HG02610 (cell line): ENCODE results near the gene MASP1.

Experiments
- ATAC-seq: cut with Tn5 transposase; IDR thresholded peaks from one replicate; pipeline ENCODE4 v1.9.1; 2021; ENCODE audit warnings: mild to moderate bottlenecking, moderate library complexity; ENCODE audit not compliant: unreplicated experiment

The MASP1 gene, protein sequence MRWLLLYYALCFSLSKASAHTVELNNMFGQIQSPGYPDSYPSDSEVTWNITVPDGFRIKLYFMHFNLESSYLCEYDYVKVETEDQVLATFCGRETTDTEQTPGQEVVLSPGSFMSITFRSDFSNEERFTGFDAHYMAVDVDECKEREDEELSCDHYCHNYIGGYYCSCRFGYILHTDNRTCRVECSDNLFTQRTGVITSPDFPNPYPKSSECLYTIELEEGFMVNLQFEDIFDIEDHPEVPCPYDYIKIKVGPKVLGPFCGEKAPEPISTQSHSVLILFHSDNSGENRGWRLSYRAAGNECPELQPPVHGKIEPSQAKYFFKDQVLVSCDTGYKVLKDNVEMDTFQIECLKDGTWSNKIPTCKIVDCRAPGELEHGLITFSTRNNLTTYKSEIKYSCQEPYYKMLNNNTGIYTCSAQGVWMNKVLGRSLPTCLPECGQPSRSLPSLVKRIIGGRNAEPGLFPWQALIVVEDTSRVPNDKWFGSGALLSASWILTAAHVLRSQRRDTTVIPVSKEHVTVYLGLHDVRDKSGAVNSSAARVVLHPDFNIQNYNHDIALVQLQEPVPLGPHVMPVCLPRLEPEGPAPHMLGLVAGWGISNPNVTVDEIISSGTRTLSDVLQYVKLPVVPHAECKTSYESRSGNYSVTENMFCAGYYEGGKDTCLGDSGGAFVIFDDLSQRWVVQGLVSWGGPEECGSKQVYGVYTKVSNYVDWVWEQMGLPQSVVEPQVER

DNA sequence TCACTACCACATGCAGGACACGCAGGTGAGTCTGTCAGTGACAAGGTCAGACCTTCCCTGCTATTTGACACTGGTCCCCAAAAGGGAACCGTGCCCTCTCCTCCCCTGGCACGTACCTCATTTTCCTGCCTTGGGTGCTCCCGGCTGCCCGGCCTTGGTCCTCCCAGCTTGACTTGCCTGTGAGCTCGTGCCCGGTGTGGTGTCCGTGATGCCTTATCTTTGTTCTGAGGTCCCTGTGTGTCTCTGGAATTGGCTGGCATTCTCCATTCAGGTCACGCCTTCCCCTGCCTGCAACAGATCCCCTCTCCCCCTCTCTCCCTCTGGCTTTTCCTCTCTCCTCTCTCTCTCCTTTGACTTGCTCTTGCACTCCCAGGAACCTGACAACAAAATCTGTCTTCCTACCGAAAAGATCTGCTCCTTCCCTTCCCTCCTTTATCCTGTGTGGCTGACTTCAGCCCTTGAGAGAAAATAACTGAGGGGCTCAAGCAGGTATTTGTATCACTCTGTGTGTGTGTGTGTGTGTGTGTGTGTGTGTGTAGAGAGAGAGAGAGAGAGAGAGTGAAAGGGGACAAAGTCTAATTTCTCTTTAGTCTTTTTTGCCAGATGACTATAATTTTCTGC, at the start of gene MASP1:
MASP1 (minus strand) TSS at position 226 of the 621 bp plus-strand sequence; CDS start at position 121, 105 bp downstream.
- no peak for ATAC-seq

DNA sequence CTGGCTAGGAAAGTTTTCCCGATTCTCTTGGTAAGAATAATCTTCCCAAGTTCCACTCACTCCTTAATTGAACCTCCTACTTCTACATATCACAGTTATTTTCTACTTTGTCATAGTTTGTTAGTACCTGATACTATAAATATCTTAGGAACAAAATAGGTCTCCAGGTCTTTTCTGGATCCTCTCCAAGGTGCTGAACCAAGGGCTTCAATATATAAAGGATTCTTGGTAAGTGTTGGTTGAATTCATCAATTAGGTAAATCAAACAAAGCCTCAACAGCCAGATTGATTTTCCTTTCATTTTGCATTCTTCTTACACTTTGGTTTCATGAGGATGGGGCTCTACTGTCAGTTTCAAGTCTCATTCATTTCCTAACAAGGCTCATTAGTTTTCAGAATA, 49.0 kb upstream of the MASP1 start:
- ATAC-seq, result no peak

DNA sequence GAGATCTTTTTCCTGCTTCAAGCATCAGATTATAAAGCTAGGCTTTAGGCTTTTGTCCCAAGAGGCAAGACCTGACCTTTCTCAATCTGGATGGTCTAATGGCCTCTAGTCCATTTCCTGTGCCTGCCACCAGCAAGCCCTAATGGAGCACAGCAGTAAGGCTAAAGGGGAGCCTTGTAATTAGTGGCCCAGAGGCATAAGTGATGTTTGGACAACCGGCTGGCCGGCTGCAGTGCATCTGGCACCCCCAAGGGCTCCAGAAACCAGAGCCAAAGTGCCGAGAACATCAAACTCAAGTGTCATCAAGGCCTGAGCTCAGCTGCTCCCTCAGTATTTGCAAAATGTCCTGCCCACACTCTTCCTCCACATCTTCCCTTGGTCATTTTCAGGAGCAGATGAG, 44.8 kb upstream of the MASP1 start:
- no peak for ATAC-seq

DNA sequence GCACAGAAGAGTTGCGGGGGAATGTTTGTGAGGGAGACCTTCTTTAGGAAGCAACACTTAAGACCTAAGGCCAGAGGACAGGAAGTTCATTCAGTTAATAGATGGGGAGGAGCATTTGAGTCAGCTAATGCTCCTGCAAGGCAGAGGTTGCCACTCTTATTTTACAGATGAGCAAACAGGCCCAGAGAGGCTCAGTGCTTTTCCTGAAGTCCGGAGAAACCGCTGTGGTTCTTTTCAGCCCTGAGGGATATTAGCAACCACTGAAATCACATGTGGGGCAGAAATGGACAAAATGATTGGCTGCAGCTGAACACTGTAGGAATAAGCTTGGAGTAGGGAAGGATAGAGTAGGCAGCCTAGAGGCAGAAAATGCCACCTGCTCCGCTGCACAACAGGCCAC, 43.4 kb upstream of the MASP1 start:
- no peak for ATAC-seq

DNA sequence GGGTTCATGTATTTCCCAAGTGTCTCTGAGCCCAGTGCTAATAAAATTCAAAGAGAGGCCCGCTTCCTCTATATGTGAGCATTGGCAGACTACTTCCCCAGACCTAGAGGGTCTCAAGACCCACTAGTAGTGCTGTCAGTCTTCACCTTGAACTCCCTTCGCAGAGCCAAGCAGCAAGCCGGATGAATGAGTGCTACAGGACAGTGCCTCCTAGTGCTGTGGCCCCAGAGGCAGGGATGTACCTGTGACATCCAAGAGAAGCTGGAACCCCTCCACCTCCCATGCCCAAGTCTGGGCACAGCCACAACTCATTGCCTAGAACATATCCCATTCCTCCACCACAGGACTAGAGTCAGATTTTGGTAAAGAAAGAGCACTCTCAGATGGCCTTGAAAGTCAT, 37.2 kb upstream of the MASP1 start:
- ATAC-seq, result no peak

DNA sequence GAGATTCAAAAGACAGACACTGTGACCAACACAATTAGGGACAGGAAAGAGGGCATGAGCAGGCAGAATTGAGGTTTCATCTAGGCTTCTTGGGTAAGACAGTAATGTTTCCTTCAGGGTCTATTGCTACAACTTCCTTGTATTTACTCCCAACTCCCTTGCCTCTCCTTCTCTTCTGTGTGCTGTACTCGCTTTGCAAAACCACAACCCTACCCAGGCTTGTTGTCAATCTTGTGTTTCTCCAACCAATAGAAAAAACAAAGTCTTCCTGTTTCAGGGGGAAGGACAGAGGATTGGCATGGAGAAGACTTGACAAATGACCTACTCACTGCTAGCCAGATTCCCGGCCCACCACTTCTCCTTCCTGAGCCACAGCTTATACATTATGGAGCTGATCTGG, 36.3 kb upstream of the MASP1 start:
- ATAC-seq, result no peak

DNA sequence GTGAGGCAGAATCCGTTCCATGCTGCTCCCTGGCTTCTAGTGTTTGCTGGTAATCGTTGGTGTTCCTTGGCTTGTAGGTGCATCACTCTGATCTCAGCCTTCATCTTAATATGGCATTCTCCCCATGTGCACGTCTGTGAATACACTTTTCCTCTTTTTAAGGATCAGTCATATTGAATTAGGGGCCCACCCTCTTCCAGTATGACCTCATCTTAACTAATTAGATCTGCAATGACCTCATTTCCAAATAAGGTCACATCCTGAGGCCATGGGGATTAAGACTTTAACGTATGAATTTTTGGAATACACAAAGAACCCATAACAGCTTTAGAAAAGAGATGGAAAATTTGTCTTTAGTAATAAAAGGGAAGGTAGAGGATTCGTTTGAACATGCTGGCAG, 34.1 kb upstream of the MASP1 start:
- ATAC-seq, result no peak

DNA sequence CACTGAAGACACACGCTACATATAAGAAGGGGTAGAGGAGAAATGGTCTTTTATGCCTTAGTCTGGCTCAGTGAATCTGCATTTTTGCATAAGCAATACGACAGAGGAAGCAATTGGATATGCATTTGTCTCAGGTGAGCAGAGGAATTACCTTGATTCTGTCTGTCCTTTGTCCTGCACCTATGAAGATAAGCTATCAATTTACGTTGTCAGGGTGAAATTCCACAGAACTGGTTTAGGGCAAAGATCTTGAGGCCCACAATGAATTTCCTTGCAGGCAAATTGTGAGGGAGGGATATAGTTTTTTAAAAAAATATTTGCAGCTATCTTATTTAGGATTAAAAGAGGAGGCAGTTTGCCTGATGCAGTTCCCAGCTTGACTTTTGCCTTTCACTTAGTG, 31.6 kb upstream of the MASP1 start:
- ATAC-seq, result no peak

DNA sequence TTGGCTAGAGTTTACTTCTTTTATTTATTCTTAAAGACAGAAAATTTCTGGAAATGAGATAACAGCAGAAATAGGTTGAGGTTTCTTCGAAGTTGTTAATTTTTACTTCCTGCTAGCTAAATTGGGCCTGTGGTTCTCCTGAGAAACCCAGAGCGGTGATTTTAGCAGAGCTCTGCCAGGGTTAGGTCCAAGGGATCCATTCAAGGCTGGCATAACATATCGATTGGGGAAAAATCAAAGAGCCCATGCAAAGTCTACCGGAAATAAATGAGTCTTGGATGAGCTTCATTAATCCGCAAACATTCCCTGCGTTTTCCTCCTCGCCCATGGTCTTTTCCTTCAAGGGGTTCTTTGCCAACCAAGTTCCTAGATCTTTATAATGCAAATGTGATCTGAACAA, 30.8 kb upstream of the MASP1 start:
- ATAC-seq, result no peak

DNA sequence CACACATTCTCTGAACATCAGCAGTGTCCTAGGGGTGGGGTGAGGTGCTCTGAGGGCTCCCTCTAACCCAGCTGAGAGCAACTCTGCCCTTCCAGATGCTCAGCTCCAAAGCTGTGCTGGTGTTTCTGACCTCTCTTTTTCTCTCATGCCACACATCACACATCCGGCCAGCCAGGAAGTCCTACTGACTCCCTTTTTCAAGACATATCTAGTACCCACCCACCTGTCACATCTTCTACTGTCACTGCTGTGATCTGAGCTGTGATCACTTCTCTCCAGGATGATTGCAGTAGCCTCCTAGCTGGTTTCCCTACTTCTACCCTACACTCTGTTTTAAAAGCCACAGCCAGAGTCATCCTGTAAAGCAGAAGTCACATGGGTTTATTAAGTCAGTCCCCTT, 30.2 kb upstream of the MASP1 start:
- no peak for ATAC-seq

DNA sequence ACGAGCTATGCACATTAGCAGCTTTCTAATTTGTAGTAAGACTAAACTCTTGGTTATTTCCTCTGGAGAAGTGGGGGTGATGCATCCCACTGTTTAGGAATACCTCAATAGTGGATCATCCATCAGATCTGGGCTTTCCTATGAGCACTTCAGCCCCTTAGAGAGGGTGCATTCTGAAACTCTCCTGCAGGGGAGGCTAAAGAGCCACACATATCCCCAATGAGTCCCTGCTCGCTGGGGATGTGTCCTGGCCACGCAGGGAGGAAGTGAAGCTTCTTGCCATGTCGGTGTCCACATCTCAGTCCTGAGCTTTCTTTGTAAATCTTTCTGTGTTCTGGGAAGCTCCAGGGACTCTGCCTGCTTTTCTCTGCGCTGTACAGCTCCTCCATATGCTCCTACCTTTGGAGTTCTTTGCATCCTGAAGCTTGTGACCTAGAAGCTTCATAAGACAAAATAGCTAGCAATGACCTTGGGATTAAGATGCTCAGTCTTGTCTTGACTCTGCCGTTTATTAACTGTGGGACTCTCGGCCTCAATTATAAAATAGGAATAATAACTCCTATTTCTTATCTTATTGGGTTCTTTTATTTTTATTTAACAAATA, 28.3 kb upstream of the MASP1 start:
- ATAC-seq, result peak; percentile 84

DNA sequence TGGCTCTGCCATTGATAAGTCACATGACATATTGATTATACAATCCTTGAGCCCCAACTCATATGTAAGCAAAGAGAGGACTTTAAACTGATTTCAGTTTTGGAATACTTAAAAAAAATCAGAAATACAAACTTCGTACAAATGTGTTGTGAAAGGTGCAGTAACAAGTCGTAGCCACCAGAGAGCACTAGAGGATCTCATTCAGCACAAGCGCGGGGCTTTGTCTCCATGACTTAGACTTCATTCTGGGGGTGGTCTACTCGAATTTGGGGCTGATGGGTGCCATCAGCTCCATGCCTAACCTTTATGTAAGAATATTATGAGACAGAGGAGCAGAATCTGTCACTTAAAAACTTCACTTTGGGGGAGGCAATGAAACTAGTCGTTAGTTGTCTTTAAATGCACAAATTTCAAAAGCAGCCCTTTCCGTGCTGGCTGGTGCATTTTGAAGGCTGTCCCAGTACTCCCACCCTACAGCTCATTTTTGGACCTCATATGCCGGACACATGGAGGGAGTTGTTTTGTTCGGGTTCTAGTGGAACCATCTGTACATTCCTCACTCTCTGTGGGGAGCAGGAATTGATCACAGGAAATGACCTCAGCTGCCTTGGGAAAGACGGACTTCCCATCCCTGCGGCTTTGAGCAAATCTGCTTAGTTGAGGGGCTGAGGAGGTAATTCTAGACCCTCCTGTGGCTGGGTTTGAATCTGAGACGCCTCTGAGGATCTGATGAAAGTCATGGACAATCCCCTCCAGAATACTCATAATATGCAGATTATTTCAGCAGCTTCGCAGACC, 27.5 kb upstream of the MASP1 start:
- no peak for ATAC-seq

DNA sequence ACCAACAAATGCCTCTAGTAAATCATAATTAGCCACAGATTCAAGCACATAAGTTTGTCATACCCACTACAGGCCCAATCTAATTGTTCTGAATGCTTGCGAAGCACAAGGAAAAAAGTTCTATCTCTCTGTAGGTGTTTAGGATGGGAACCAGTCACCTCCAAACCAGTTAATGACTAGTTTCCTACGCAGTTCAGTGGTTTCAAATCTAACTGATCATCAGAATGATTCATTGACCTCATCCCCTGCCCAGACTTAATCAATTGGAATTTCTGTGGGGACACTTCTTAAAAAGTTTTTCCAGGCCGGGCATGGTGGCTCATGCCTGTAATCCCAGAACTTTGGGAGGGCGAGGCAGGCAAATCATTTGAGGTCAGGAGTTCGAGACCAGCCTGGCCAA, 24.3 kb upstream of the MASP1 start:
- ATAC-seq, result no peak

DNA sequence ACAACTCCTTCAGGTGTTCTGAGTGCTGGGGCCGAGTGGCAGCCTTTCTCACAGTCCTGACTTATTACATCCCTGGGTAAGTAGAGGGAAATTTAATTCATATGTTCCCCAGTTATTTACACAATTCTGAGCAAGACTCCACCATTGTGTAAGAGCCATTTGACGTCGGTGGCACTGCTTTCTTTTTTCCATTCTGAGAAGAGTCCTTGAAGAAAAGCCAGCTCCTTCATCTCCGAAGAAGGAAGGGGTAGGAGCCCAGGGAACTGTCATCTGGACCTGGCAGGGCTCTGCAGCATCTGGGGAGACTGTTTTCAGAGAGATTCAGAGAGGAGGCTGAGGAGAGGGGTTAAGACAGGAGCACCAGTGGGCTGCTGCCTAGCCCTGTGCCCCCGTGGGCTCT, 22.6 kb upstream of the MASP1 start:
- ATAC-seq, result no peak

DNA sequence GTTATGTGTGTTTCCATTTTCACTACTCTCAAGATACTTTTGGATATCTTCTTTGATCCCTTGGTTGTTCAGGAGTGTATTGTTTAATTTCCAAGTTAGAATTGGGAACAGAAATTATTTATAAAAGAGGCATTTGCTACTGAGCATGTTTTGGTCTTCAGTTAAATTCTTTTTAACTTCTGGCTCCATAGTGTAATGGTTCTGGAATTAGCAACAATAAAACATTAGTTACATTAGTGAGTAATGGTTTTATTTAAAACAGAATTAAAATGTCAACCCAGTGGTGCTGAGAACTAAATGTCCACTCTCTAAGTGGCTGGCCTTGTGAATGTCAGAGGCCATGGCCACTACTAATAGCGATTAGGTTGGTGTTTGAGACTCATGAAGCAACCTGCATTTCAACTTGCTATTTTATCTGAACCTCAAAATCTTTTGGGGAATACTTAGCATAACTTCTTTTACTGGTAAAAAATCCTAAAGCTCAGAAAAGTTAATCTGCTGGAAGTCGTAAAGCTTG, 19.5 kb upstream of the MASP1 start:
- no peak for ATAC-seq

DNA sequence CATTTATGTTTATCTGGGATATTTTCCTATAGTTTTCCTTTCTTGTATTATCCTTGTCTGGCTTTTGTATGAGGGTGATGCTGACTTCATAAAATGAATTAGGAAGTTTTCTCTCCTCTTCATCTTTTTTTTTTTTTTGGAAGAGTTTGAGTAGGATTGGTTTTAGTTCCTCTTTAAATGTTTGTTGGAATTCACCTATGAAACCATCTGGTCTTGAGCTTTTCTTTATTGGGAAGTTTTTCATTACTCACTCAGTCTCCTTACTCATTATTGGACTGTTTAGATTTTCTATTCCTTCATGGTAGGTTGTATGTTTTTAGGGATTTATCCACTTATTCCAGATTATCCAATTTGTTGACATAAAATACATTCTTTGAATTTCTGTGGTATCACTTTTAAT, 18.7 kb upstream of the MASP1 start:
- no peak for ATAC-seq

DNA sequence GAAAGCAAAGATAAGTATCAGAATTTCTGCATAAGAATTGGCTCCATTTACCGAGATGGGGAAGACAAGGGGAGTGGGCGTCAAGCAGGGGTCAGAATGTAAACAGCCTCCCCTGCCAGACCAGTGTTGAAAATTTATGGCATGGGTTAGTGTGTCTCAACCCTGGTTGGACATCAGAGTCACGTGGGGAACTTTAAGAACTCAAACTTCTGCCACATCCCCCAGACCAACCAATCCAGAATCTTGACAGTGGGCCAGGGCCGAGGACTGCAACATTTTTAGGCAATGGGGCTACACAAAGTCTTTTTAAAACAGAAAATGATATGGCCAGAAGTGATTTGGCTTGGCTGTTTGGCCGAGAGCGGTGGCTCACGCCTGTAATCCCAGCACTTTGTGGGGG, 14.3 kb upstream of the MASP1 start:
- ATAC-seq, result no peak

DNA sequence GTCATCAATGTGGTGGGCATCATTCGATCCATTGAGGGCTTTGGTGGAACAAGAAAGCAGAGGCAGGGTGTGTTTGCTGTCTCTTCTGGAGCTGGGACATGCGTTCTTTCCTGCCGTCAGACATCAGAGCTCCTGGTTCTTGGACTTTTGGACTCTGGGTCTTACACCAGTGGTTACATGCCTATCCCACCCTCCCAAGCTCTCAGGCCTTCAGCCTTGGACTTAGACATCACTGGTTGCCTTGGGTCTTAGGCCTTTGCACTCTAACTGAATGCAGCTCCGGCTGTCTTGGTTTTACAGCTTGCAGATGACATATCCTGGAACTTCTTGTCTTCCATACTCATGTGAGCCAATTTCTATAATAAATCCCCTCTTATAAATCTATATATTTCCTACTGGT, 8.1 kb upstream of the MASP1 start:
- ATAC-seq, result no peak

DNA sequence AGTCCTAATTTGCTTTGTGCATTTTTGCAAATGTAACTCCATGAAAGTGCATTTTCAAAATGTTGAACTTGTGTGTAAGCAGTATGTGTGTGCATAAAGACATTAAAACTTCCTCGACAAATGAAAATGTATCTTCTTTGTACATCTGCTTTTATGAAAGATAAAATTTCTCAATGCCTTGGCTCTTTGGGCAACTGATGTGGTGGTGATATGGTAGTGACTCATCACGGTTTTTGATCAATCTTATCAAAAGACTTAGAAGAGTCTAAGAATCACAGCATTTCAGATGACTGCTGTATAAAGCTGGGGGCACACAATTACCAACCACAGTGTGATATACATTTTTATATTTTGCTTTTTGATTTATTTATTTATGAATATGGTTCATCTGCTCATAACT, 5.4 kb upstream of the MASP1 start:
- no peak for ATAC-seq

DNA sequence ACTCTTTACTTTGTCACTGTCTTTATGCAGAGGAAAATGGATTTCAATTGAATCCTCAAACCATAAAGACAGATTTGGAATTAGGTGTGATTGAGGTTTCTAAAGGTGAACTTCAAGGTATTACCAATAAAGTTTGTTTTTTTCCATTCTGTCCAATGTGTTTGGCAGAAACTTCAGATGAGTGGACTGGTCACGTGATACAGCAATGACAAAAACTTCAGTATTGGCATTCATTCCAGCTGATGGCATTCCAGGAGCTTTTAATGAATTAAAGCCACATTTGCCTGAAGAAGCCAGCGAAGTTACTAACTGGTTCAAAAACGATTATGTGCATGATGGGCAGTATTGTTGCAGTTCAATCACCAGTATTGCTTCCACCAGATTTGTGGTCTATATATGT, 4.5 kb upstream of the MASP1 start:
- ATAC-seq, result no peak
